Measurements from ENCODE around the gene SYT14.
"Not testable (repeated sequence)": the region's sequence is repeated elsewhere in the genome, so short reads cannot be mapped to it uniquely, and the experiment has no call there.

GRCh38 chr1:210112906-210113305 is 174.9 kb downstream of the SYT14 start:
- not testable (repeated sequence) for TF ChIP-seq EZH2 (IDR thresholded peaks at IDR 0.05; ENCODE audit: insufficient read depth, poor library complexity, severe bottlenecking); EZH2phosphoT487 (IDR thresholded peaks at IDR 0.05; ENCODE audit: insufficient read depth, low read depth)

All from GM23248 (cell line).